ENCODE measurements around the gene TAC3. TPM values are rescaled to one million over a fixed set of nuclear protein-coding genes. Genes with fewer than 3 reads are reported as not detected.
"Not testable (repeated sequence)": the region's sequence is repeated elsewhere in the genome, so short reads cannot be mapped to it uniquely, and the experiment has no call there.

Gene TAC3
- total RNA-seq, 6 experiments from 2014 or later: not detected

GRCh38 chr12:56989861-56990610 is 26.3 kb downstream of the TAC3 start:
- Mint-ChIP-seq H3K4me1 (ENCODE audit: low read depth) (peaks cover 44% of the 10 kb centered on the region), H3K9me3 (no peaks in the 10 kb centered on the region), H3K36me3 (ENCODE audit: low read depth) (no peaks in the 10 kb centered on the region), H3K4me3 (no peak overlapping the region; the same call in 1 of the 2 replicates), H3K27ac (peak overlapping the region; percentile 1; the same call in 1 of the 2 replicates), H3K27me3 (ENCODE audit: insufficient read depth) (peaks cover 10% of the 10 kb centered on the region)
- no peak for TF ChIP-seq CTCF (IDR thresholded peaks at IDR 0.05)
- peak; percentile 21 for DNase-seq

GRCh38 chr12:56988207-56988739 is 28.1 kb downstream of the TAC3 start:
- DNase-seq: no peak
- Mint-ChIP-seq H3K36me3 (ENCODE audit: low read depth) (no peaks in the 10 kb centered on the region), H3K9me3 (no peaks in the 10 kb centered on the region), H3K27ac (no peak overlapping the region), H3K4me1 (ENCODE audit: low read depth) (peaks cover 44% of the 10 kb centered on the region), H3K4me3 (no peak overlapping the region), H3K27me3 (ENCODE audit: insufficient read depth) (peaks cover 14% of the 10 kb centered on the region)
- TF ChIP-seq CTCF (IDR thresholded peaks at IDR 0.05): no peak

- H3K36me3 Mint-ChIP-seq (ENCODE audit: low read depth): no peaks in the 10 kb centered on the region
- peaks cover 14% of the 10 kb centered on the region for H3K27me3 Mint-ChIP-seq (ENCODE audit: insufficient read depth)
- DNase-seq: peak; percentile 55
- H3K27ac Mint-ChIP-seq: no peak overlapping the region
- no peak overlapping the region for H3K4me3 Mint-ChIP-seq
- peaks cover 44% of the 10 kb centered on the region for H3K4me1 Mint-ChIP-seq (ENCODE audit: low read depth)
- no peaks in the 10 kb centered on the region for H3K9me3 Mint-ChIP-seq
- TF ChIP-seq CTCF (IDR thresholded peaks at IDR 0.05): peak; percentile 98
These were observed 28.7 kb downstream of the TAC3 start for GRCh38 chr12:56987551-56988053.

GRCh38 chr12:56987011-56987410 is 29.3 kb downstream of the TAC3 start:
- Mint-ChIP-seq H3K36me3 (ENCODE audit: low read depth) (no peaks in the 10 kb centered on the region), H3K27ac (no peak overlapping the region), H3K9me3 (no peaks in the 10 kb centered on the region), H3K4me3 (no peak overlapping the region), H3K4me1 (ENCODE audit: low read depth) (peaks cover 44% of the 10 kb centered on the region), H3K27me3 (ENCODE audit: insufficient read depth) (peaks cover 14% of the 10 kb centered on the region)
- no peak for DNase-seq
- no peak for TF ChIP-seq CTCF (IDR thresholded peaks at IDR 0.05)

GRCh38 chr12:56985714-56986113 is 30.6 kb downstream of the TAC3 start:
- not testable (repeated sequence) for H3K4me3 Mint-ChIP-seq; H3K27ac Mint-ChIP-seq; H3K9me3 Mint-ChIP-seq; H3K36me3 Mint-ChIP-seq (ENCODE audit: low read depth)
- H3K4me1 Mint-ChIP-seq (ENCODE audit: low read depth): peaks cover 38% of the 10 kb centered on the region
- peak; percentile 46 for DNase-seq
- peaks cover 15% of the 10 kb centered on the region for H3K27me3 Mint-ChIP-seq (ENCODE audit: insufficient read depth)

- Mint-ChIP-seq H3K27ac (no peak overlapping the region), H3K27me3 (ENCODE audit: insufficient read depth) (peaks cover 15% of the 10 kb centered on the region), H3K9me3 (no peaks in the 10 kb centered on the region), H3K36me3 (ENCODE audit: low read depth) (no peaks in the 10 kb centered on the region), H3K4me3 (no peak overlapping the region), H3K4me1 (ENCODE audit: low read depth) (peaks cover 26% of the 10 kb centered on the region)
- TF ChIP-seq CTCF (IDR thresholded peaks at IDR 0.05): no peak
- DNase-seq: no peak
These were observed 32.9 kb downstream of the TAC3 start for GRCh38 chr12:56983386-56983785.

- not testable (repeated sequence) for H3K36me3 Mint-ChIP-seq (ENCODE audit: low read depth); H3K9me3 Mint-ChIP-seq; DNase-seq; H3K4me3 Mint-ChIP-seq; H3K27ac Mint-ChIP-seq
- H3K27me3 Mint-ChIP-seq (ENCODE audit: insufficient read depth): peaks cover 13% of the 10 kb centered on the region
- peaks cover 19% of the 10 kb centered on the region for H3K4me1 Mint-ChIP-seq (ENCODE audit: low read depth)
These were observed 33.6 kb downstream of the TAC3 start for GRCh38 chr12:56982578-56983236.

Measured in HFFc6 (cell line).